Measurements from ENCODE around the gene CSRP3. TPM values are rescaled to one million over a fixed set of nuclear protein-coding genes. Genes with fewer than 3 reads are reported as not detected.

Gene CSRP3
- total and polyA plus RNA-seq, 8 donors, result 0.15 to 1.7 (median 0.31) TPM; not detected in 5

GRCh38 chr11:19242179-19242932, 40.6 kb upstream of the CSRP3 start:
- Histone ChIP-seq H3K27me3 (peaks cover 12 to 76% (median 21%) of the 10 kb centered on the region in 3 donors), H3K4me1 (peaks cover 15 to 66% (median 35%) of the 10 kb centered on the region in 4 donors)

DNA sequence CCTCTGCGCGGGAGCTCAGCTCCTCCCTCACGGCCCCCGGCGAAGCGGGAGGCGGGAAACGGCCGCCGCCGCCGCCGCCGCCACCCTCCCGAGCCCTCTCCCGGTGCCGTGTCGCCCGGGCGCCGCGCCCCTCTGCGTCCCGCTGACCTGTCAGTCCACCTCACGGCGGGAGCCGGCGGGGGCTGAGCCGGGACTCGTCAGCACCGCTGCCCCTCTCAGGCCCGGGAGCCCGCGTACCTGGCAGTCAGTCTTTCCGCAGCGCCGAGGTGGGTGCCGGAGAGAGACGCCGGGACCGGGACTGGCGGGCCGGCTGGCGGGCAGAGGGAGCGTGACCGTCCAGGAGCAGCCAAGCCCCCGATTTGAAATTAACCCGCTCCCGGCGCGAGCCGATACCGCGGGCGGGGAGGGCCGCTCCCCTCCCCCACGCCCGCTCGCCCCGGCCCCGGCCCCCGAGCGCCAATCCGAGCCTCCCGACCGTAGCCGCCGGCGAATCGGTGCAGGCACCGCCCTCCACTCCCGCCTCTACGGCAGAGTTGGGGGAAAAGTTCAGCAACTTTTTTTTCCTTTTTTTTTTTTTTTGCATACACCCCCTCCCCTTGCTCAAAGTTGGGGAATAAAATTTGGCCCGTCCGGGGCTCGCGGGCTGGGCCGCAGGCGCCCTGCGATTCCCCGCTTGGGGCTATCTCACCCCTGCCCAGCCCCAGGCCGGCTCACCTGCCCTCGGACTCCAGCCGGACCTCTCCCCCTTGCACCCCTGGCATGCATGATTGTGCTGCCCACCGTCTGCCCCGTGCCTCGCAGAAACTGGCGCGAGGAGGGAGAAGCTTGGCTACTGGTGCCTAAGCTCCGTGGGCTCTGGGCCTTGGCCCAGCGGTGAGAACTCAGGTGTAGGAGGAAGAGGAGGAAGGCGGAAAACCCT, 39.7 kb upstream of the CSRP3 start:
- H3K9me3 ChIP-seq, result no peaks in the 10 kb centered on the region
- 0 to 2% (median 1%) methylated on average over 54 to 92 of the region's 92 CpGs for WGBS, 5 donors
- intact Hi-C loops (cut with DNase I; ENCODE audit: low total_unique reads), result no loop called here
- H3K27ac ChIP-seq, result peak overlapping the region in 4 of 5 donors; percentile 24 to 66 (median 57)
- no peaks in the 10 kb centered on the region for H3K36me3 ChIP-seq
- DNase-seq, result peak in 1 of 2 donors; percentile 73
- H3K4me1 ChIP-seq, result peaks cover 15 to 66% (median 35%) of the 10 kb centered on the region in 4 donors
- no peak for TF ChIP-seq POLR2A (IDR thresholded peaks at IDR 0.05)
- TF ChIP-seq EP300 (IDR thresholded peaks at IDR 0.05), result no peak
- no peak for TF ChIP-seq POLR2AphosphoS5 (IDR thresholded peaks at IDR 0.05)
- TF ChIP-seq, protein P1, sequence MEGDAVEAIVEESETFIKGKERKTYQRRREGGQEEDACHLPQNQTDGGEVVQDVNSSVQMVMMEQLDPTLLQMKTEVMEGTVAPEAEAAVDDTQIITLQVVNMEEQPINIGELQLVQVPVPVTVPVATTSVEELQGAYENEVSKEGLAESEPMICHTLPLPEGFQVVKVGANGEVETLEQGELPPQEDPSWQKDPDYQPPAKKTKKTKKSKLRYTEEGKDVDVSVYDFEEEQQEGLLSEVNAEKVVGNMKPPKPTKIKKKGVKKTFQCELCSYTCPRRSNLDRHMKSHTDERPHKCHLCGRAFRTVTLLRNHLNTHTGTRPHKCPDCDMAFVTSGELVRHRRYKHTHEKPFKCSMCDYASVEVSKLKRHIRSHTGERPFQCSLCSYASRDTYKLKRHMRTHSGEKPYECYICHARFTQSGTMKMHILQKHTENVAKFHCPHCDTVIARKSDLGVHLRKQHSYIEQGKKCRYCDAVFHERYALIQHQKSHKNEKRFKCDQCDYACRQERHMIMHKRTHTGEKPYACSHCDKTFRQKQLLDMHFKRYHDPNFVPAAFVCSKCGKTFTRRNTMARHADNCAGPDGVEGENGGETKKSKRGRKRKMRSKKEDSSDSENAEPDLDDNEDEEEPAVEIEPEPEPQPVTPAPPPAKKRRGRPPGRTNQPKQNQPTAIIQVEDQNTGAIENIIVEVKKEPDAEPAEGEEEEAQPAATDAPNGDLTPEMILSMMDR (IDR thresholded peaks at IDR 0.05), result no peak
- H3K27me3 ChIP-seq, result peaks cover 12 to 84% (median 21%) of the 10 kb centered on the region in 3 donors
- H3K4me3 ChIP-seq, result peak overlapping the region; percentile 68 to 97 (median 83)

More at GRCh38 chr11:19242179-19242932, 40.6 kb upstream of the CSRP3 start:
- H3K27ac ChIP-seq, result peak overlapping the region in 3 of 5 donors; percentile 2 to 66 (median 56)
- no peak for TF ChIP-seq POLR2AphosphoS5 (IDR thresholded peaks at IDR 0.05)
- no peak for TF ChIP-seq EP300 (IDR thresholded peaks at IDR 0.05)
- TF ChIP-seq, protein P1 (IDR thresholded peaks at IDR 0.05), result no peak
- no peaks in the 10 kb centered on the region for H3K9me3 ChIP-seq
- WGBS, 5 donors, result 9 to 14% (median 13%) methylated on average over 43 to 55 of the region's 55 CpGs
- H3K4me3 ChIP-seq, result peak overlapping the region; percentile 68 to 97 (median 83)
- H3K36me3 ChIP-seq, result no peaks in the 10 kb centered on the region
- intact Hi-C loops (cut with DNase I; ENCODE audit: low total_unique reads), result no loop called here
- DNase-seq, result peak in 1 of 2 donors; percentile 48

GRCh38 chr11:19240420-19241259, 38.9 kb upstream of the CSRP3 start, which contains the start of gene E2F8:
Gene E2F8, minus strand, starts transcription at chr11:19240945. Its CDS starts 824 bp downstream, at chr11:19240121.
- peak within 1 kb of the TSS in 4 of 5 donors; percentile 56 to 66 (median 58) for H3K27ac ChIP-seq
- peak within 1 kb of the TSS; percentile 68 to 97 (median 83) for H3K4me3 ChIP-seq
- intact Hi-C loops (cut with DNase I; ENCODE audit: low total_unique reads), result no loop called here
- H3K36me3 ChIP-seq, result no peaks in the 10 kb centered on the region
- H3K4me1 ChIP-seq, result peaks cover 15 to 66% (median 35%) of the 10 kb centered on the region in 4 donors
- DNase-seq, result peak; percentile 91 to 98
- no peak for TF ChIP-seq EP300 (IDR thresholded peaks at IDR 0.05)
- peak in 1 of 3 donors; percentile 38 for TF ChIP-seq POLR2AphosphoS5 (IDR thresholded peaks at IDR 0.05)
- WGBS, 5 donors, result 0 to 2% (median 1%) methylated on average over 30 to 59 of the region's 59 CpGs
- peaks cover 12 to 87% (median 21%) of the 10 kb centered on the region in 3 donors for H3K27me3 ChIP-seq
- no peaks in the 10 kb centered on the region for H3K9me3 ChIP-seq

DNA sequence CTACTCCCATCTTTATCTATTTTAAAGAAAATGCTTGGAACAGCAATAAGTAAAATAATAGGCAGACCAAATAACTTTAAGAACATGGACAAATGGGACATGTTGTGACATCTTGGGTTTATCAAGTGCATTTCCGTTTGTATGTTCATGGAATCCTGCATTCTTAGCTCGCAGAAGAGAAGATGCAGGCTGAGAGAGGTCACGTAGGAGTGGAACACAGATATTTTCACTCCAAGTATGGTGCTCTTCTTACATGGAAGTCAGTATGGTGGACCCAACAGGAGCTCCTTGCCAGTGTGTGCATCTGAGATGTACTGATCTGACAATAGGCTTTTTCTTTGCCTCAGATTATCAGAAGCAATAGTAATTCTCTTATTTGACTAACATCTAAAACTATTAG, 37.3 kb upstream of the CSRP3 start:
- peaks cover 15 to 53% (median 35%) of the 10 kb centered on the region in 4 donors for H3K4me1 ChIP-seq
- H3K9me3 ChIP-seq, result no peaks in the 10 kb centered on the region
- no peak overlapping the region for H3K4me3 ChIP-seq
- DNase-seq, result no peak
- intact Hi-C loops (cut with DNase I; ENCODE audit: low total_unique reads), result no loop called here
- H3K27me3 ChIP-seq, result peaks cover 12 to 71% (median 21%) of the 10 kb centered on the region in 3 donors
- H3K36me3 ChIP-seq, result no peaks in the 10 kb centered on the region
- no peak overlapping the region for H3K27ac ChIP-seq
- 29 to 79% (median 49%) methylated on average over 3 of the region's 3 CpGs for WGBS, 5 donors
- TF ChIP-seq EP300 (IDR thresholded peaks at IDR 0.05), result no peak
- no peak for TF ChIP-seq POLR2A (IDR thresholded peaks at IDR 0.05)
- TF ChIP-seq, protein P1 (IDR thresholded peaks at IDR 0.05), result no peak
- TF ChIP-seq POLR2AphosphoS5 (IDR thresholded peaks at IDR 0.05), result no peak

Data from stomach (tissue), 9 donors.